Activated CD4-positive, alpha-beta T cell treated with anti-CD3 and anti-CD28 coated beads, Interleukin-2, amount 50 U/mL, for 16 hours (primary cell): ENCODE data around the gene ZFAND2B.
A peak's percentile ranks its signal among the peaks of the same experiment; 100 is the strongest.
"Not testable (repeated sequence)": the region's sequence is repeated elsewhere in the genome, so short reads cannot be mapped to it uniquely, and the experiment has no call there.

Experiments used
- DNase-seq: peaks from one replicate; pipeline ENCODE4 v3.0.0-alpha.2; 2020

ZFAND2B gene

GRCh38 chr2:219176818-219177551 is 29.6 kb upstream of the ZFAND2B start, which contains the start of gene CNPPD1:
Gene CNPPD1, minus strand, starts transcription at chr2:219176925. Its CDS starts 97 bp downstream, at chr2:219176828.
- peak; percentile 89 for DNase-seq

DNA sequence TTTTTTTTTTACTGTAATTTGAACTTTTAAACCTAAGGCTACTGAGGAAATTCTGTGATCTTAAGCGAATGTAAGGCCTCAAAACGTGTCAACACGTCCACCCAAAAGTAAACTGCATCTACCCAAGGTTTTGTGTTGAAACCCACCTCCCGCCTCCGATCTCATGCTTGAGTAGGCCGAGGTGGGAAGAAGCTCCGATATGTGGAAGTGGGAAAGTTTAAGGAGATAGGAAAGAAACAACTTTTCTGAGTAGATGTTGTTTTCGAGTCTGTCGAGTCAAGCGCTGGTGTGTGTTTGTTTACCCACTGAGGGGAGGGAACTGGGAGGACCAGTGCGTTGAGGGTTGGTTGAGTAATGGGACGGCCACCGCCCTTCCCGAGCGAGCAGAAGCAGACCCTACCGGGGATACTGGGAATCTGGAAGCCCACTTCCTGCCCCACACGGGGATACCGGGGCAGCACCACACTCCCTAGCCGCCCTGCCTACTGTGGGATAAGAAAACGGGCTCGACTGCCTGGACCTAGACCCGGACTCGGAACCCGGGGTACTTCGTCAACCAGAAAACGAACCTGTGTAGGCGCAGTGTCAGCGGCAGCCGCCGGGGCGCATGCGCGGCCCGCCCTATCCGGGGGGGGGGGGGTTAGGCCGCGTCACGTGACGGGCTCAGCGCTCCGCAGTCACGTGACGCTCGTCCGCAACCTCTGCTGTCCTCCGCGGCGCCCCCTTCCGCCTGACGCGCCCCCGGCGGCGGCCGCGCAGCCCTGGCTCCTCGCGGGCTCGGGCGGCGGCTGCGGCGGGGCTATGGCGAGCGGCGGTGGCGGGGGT is 28.8 kb upstream of the ZFAND2B start, which contains the start of gene RETREG2:
Gene RETREG2, plus strand, starts transcription at position 724 of the 825 bp plus-strand sequence. Its CDS starts 78 bp downstream, at position 802.
- peak; percentile 81 for DNase-seq

- DNase-seq, result peak; percentile 44
Measured at GRCh38 chr2:219178377-219179175, 28.0 kb upstream of the ZFAND2B start.

DNA sequence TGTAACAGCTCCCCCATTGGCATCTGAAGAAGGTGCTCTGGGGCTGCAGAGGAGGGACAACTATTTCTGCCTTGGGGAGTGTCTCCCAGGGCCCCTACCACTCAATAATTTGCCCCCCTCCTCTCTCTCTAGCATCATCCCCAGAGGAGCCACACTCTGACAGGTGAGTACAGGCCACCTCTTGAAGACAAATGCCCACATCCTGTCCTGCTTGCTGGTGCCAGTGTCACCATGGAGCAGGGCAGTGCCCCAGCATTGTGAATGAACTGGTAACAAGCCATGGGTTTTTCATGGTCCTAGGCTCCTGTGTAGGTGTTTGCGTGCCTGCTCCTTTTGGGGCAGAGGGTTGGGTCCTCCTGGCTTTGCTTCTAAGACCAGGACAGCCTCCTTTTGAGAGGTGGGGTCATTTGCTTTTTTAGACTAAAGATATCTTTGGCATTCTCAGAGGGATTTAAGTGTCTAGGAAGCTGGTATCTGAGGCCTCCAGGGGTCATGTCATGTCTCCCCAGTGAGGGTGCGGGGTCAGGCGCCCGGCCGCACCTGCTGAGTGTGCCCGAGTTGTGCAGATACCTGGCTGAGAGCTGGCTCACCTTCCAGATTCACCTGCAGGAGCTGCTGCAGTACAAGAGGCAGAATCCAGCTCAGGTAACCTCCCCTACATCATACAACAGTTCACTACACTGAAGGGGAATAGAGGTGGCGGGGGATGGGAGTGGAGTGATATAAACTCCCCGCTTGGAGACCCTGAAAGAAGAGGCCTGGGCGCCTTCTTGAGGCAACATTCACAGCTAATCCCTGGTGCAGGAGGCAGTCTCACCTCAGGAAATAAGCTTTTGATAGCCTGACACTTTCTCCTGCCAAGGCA is 26.7 kb upstream of the ZFAND2B start:
- no peak for DNase-seq

DNA sequence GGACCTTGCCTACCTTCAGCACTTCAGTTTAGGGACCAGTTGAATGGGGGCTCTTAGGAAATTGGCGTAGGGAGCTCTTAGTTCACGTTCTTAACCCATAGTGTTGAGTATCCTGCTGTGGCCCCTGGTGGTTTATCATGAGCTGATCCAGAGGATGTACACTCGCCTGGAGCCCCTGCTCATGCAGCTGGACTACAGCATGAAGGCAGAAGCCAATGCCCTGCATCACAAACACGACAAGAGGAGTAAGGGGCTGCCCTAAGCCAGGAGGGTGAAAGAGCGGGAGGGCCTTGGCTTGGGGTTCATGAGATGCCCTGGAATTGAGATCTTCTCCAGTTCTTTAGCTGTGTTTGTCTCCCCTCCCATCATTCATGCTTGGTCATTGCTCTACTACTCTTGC is 25.6 kb upstream of the ZFAND2B start:
- no peak for DNase-seq

GRCh38 chr2:219181531-219181930 is 25.1 kb upstream of the ZFAND2B start:
- DNase-seq, result no peak

GRCh38 chr2:219182331-219183150 is 24.0 kb upstream of the ZFAND2B start:
- peak; percentile 19 for DNase-seq

DNA sequence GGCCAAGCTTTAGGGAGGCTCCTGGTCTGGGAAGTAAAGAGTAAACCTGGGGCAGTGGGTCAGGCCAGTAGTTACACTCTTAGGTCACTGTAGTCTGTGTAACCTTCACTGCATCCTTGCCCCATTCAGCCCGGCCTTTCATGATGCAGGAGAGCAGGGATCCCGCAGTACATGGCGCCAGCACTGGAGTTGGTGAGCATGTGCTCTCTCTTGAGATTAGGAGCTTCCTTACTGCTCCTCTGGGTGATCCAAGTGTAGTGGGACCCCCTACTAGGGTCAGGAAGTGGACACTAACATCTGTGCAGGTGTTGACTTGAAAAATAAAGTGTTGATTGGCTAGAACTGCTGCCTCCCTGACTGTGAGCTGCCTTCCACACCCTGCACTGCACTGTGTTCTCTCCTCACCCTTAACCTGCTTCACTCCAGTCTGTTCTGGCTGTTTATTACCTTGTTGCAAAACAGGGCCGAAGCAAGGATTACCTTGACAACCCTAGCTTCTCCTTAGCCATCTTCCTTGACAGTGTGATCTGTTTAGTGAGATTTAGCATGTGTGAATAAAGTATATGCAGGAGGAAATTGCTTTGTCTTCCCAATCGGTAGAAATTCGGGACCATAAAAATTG is 23.3 kb upstream of the ZFAND2B start:
- no peak for DNase-seq

GRCh38 chr2:219184121-219184520 is 22.5 kb upstream of the ZFAND2B start:
- DNase-seq, result no peak

- peak; percentile 19 for DNase-seq
Measured at GRCh38 chr2:219186754-219187456, 19.7 kb upstream of the ZFAND2B start.

GRCh38 chr2:219197388-219197787 is 9.2 kb upstream of the ZFAND2B start:
- no peak for DNase-seq

- no peak for DNase-seq
Measured at GRCh38 chr2:219198974-219199373, 7.6 kb upstream of the ZFAND2B start.

DNA sequence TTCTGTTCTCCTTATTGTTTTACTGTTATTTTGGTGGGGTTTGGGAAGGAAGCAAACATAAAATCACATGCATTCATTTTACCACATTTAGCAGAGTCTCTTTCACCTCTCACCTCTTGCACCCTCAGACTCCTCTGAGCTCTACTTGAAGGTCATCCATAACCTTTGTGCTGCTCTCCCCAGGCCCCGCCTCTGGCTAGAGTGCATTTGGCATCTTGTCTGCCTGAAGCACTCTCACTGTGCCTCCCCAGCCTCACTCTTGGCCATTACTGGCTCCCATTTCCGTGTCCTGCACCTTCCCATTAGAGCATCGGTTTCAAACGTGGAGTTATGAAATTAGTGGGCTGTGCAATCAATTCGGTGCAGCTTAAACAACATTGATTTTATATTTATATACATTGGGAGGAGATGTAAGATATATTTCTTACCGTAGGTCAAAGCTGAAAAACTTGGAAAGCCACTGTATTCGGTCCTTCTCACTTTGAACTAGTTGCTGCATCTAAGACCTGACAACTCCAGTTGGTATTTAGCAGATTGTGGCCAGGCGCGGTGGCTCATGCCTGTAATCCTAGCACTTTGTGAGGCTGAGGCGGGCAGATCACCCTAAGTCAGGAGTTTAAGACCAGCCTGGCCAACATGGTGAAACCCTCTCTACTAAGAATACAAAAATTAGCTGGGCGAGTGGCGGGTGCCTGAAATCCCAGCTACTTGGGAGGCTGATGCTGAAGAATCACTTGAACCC is 6.9 kb upstream of the ZFAND2B start:
- no peak for DNase-seq

- peak; percentile 20 for DNase-seq
Measured at GRCh38 chr2:219200502-219201326, 5.9 kb upstream of the ZFAND2B start.

DNA sequence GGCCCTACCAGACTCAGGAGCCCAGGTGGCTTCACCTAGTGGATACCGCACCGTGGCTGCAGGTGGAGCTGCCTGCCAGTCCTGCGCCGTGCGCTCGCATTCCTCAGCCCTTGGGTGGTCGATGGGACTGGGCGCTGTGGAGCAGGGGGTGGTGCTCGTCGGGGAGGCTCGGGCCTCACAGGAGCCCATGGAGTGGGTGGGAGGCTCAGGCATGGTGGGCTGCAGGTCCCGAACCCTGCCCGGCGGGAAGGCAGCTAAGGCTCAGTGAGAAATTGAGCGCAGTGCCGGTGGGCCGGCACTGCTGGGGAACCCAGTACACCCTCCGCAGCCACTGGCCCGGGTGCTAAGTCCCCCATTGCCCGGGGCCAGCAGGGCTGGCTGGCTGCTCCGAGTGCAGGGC is 5.3 kb upstream of the ZFAND2B start:
- DNase-seq, result not testable (repeated sequence)

GRCh38 chr2:219204425-219205164 is 2.0 kb upstream of the ZFAND2B start:
- no peak for DNase-seq

GRCh38 chr2:219205165-219205538 is 1.4 kb upstream of the ZFAND2B start:
- DNase-seq, result no peak

DNA sequence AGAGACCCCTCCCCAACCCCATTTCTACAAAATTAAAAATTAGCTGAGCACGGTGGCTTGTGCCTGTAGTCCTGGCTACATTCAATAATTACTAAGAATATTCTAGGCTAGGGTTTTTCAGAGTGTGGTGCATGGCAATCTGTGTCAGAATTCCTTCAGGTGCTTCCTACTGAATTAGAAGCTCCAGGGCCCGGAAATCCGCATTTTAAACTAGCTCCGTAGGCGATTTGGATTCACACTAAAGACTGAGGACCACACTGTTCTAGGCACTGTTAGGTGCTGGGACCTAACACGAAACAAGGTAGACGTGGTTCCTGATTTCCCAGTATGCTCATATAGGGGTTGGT is 628 bp upstream of the ZFAND2B start:
- no peak for DNase-seq
